ENCODE data around the gene RHOG.
A peak's percentile ranks its signal among the peaks of the same experiment; 100 is the strongest.

RHOG gene

DNA sequence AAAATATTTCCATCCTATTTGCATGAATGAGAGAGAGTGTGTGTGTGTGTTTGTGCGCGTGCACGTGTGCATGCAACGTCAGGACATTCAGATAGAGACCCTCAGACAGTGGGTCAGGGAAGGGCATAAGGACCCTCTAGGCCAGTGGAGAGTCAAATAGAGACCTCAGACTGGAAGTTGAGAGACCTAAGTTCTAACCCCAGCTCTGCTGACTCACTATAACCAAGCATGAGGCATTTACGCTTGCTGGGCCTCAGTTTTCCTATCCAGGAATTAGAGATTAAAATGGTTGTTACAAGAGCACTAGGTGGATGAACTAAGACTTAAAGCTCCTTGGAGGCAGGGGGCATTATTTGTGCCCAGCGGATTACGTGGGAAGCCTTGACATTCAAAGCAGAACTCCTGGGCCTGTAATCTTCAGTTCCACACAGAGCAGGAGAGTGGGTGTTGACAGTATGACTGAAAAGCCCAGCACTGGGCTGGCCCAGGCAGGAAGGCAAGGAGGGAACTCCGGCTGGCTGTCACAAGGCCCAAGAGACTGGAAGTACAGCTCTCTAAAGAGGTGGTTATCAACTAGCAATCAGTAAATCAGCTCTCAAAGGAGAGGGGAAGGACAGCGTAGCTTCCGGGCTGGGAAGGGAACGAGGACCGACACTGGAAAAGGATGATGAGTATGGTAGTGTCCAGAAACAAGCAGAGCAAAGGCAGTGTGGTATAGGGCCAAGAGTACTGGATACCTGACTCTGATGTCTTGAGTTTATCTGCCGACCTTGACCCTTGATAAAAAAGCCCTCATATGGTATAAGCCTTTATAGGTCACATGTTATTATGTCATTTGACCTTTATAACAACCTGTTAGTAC lies 9.2 kb downstream of the RHOG start:
- Histone ChIP-seq H3K9me3 (ENCODE audit: control insufficient read depth, low read depth, low read length) (no peaks in the 10 kb centered on the region), H3K36me3 (ENCODE audit: control insufficient read depth, low read depth, low read length) (peaks cover 10% of the 10 kb centered on the region), H3K4me1 (ENCODE audit: control insufficient read depth, low read depth, low read length) (peaks cover 22% of the 10 kb centered on the region), H3K9ac (ENCODE audit: low read length) (no peak overlapping the region), H3K4me3 (ENCODE audit: low read length) (no peak overlapping the region), H3K27ac (ENCODE audit: low read length) (no peak overlapping the region), H3K27me3 (ENCODE audit: control insufficient read depth, insufficient read depth, low read length) (no peaks in the 10 kb centered on the region)

DNA sequence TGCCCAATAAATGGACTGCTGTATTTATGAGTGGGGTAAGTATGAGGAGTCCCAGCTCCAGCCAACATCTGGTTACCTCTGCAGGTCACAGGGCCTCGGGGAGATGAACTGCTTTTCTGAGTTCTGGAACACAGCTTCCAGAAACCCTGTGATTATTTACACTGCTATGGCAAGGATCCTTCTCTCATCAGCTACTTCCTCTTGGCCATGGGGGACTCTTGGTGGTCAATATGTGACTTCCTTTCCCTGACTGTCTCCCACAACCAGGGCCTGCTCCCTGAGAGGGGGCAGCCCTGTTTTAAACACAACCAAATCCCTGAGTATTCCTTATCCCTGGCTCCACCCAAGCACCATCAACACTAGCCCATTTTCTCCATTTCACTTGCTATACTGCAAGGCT lies 10.0 kb downstream of the RHOG start:
- Histone ChIP-seq H3K27ac (ENCODE audit: low read length) (no peak overlapping the region), H3K27me3 (ENCODE audit: control insufficient read depth, insufficient read depth, low read length) (no peaks in the 10 kb centered on the region), H3K9me3 (ENCODE audit: control insufficient read depth, low read depth, low read length) (no peaks in the 10 kb centered on the region), H3K9ac (ENCODE audit: low read length) (no peak overlapping the region), H3K4me3 (ENCODE audit: low read length) (no peak overlapping the region), H3K36me3 (ENCODE audit: control insufficient read depth, low read depth, low read length) (peaks cover 10% of the 10 kb centered on the region), H3K4me1 (ENCODE audit: control insufficient read depth, low read depth, low read length) (peaks cover 31% of the 10 kb centered on the region)

GRCh38 chr11:3830088-3830487 lies 10.7 kb downstream of the RHOG start:
- H3K4me1 ChIP-seq (ENCODE audit: control insufficient read depth, low read depth, low read length): peaks cover 34% of the 10 kb centered on the region
- no peaks in the 10 kb centered on the region for H3K27me3 ChIP-seq (ENCODE audit: control insufficient read depth, insufficient read depth, low read length)
- no peak overlapping the region for H3K9ac ChIP-seq (ENCODE audit: low read length)
- H3K9me3 ChIP-seq (ENCODE audit: control insufficient read depth, low read depth, low read length): no peaks in the 10 kb centered on the region
- H3K27ac ChIP-seq (ENCODE audit: low read length): no peak overlapping the region
- H3K4me3 ChIP-seq (ENCODE audit: low read length): no peak overlapping the region
- H3K36me3 ChIP-seq (ENCODE audit: control insufficient read depth, low read depth, low read length): peaks cover 10% of the 10 kb centered on the region

DNA sequence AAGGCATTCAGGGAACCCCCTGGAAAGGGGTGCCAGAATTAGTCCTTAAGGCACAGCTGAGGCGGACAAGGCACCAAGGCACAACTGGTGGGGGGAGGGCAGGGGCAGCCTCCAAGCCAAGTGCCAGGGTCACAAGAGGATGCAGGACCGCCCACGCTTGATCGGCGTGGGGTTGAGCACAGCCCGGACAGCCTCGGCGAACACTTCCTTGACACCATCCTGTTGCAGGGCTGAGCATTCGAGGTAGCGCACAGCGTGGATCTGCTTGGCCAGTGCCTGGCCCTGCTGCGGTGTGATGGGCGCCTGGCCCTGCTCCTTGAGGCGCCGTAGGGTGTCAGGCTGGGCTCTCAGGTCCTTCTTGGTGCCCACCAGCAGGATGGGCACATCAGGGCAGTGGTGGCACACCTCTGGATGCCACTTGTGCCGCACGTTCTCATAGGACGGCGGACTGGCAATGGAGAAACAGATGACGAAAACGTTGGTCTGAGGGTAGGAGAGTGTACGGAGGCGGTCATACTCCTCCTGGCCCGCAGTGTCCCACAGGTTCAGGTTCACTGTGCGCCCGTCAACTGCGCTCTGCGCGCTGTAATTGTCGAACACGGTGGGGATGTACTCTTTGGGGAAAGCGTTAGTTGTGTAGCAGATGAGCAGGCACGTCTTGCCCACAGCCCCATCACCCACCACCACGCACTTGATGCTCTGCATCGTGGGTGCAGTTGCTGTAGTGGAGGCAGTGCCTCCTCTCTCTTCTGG lies 13.1 kb downstream of the RHOG start:
- Histone ChIP-seq H3K4me3 (ENCODE audit: low read length) (no peak overlapping the region), H3K36me3 (ENCODE audit: control insufficient read depth, low read depth, low read length) (peaks cover 10% of the 10 kb centered on the region), H3K9ac (ENCODE audit: low read length) (no peak overlapping the region), H3K9me3 (ENCODE audit: control insufficient read depth, low read depth, low read length) (no peaks in the 10 kb centered on the region), H3K27me3 (ENCODE audit: control insufficient read depth, insufficient read depth, low read length) (no peaks in the 10 kb centered on the region), H3K27ac (ENCODE audit: low read length) (no peak overlapping the region), H3K4me1 (ENCODE audit: control insufficient read depth, low read depth, low read length) (peaks cover 25% of the 10 kb centered on the region)

- peaks cover 6% of the 10 kb centered on the region for H3K36me3 ChIP-seq (ENCODE audit: control insufficient read depth, low read depth, low read length)
- no peak overlapping the region for H3K9ac ChIP-seq (ENCODE audit: low read length)
Measured at GRCh38 chr11:3826721-3827120, 14.0 kb downstream of the RHOG start.

GRCh38 chr11:3825473-3826154 lies 15.1 kb downstream of the RHOG start:
- H3K36me3 ChIP-seq (ENCODE audit: control insufficient read depth, low read depth, low read length): peaks cover 6% of the 10 kb centered on the region
- no peaks in the 10 kb centered on the region for H3K27me3 ChIP-seq (ENCODE audit: control insufficient read depth, insufficient read depth, low read length)

More at GRCh38 chr11:3826721-3827120, 14.0 kb downstream of the RHOG start:
- peak overlapping the region; percentile 7 for H3K4me3 ChIP-seq (ENCODE audit: low read length)
- no peaks in the 10 kb centered on the region for H3K9me3 ChIP-seq (ENCODE audit: control insufficient read depth, low read depth, low read length)
- no peaks in the 10 kb centered on the region for H3K27me3 ChIP-seq (ENCODE audit: control insufficient read depth, insufficient read depth, low read length)
- H3K27ac ChIP-seq (ENCODE audit: low read length): no peak overlapping the region
- peaks cover 25% of the 10 kb centered on the region for H3K4me1 ChIP-seq (ENCODE audit: control insufficient read depth, low read depth, low read length)

GRCh38 chr11:3824714-3825472 lies 15.9 kb downstream of the RHOG start:
- Histone ChIP-seq H3K36me3 (ENCODE audit: control insufficient read depth, low read depth, low read length) (peaks cover 6% of the 10 kb centered on the region), H3K27me3 (ENCODE audit: control insufficient read depth, insufficient read depth, low read length) (no peaks in the 10 kb centered on the region), H3K27ac (ENCODE audit: low read length) (no peak overlapping the region), H3K4me3 (ENCODE audit: low read length) (no peak overlapping the region), H3K9ac (ENCODE audit: low read length) (no peak overlapping the region), H3K9me3 (ENCODE audit: control insufficient read depth, low read depth, low read length) (no peaks in the 10 kb centered on the region), H3K4me1 (ENCODE audit: control insufficient read depth, low read depth, low read length) (peaks cover 25% of the 10 kb centered on the region)

More at GRCh38 chr11:3825473-3826154, 15.1 kb downstream of the RHOG start:
- Histone ChIP-seq H3K4me1 (ENCODE audit: control insufficient read depth, low read depth, low read length) (peaks cover 25% of the 10 kb centered on the region), H3K4me3 (ENCODE audit: low read length) (no peak overlapping the region), H3K9ac (ENCODE audit: low read length) (no peak overlapping the region), H3K9me3 (ENCODE audit: control insufficient read depth, low read depth, low read length) (no peaks in the 10 kb centered on the region), H3K27ac (ENCODE audit: low read length) (no peak overlapping the region)

- H3K27ac ChIP-seq (ENCODE audit: low read length): no peak overlapping the region
Measured at GRCh38 chr11:3823762-3824506, 16.8 kb downstream of the RHOG start.

DNA sequence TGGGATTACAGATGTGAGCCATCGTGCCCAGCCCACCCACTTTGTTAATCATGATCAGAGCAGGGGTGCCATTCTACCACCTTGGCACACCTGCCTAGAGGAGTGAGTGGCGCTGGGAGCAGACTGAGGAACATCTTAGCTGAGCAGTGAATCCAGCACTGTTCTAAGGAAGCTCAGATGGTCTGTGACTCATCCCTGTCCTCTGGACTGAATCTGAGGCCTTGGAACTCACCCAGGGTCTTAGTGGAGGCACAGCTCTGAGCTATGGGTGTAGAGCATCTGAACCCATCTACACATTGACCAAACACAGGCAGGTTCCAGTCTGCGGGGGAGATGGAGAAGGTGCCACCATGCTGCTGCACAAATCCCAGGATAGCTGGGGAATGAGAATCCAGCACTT lies 17.5 kb downstream of the RHOG start:
- Histone ChIP-seq H3K27me3 (ENCODE audit: control insufficient read depth, insufficient read depth, low read length) (no peaks in the 10 kb centered on the region), H3K9me3 (ENCODE audit: control insufficient read depth, low read depth, low read length) (no peaks in the 10 kb centered on the region), H3K9ac (ENCODE audit: low read length) (no peak overlapping the region), H3K36me3 (ENCODE audit: control insufficient read depth, low read depth, low read length) (peaks cover 6% of the 10 kb centered on the region), H3K4me3 (ENCODE audit: low read length) (no peak overlapping the region), H3K27ac (ENCODE audit: low read length) (no peak overlapping the region), H3K4me1 (ENCODE audit: control insufficient read depth, low read depth, low read length) (peaks cover 25% of the 10 kb centered on the region)

More at GRCh38 chr11:3823762-3824506, 16.8 kb downstream of the RHOG start:
- Histone ChIP-seq H3K36me3 (ENCODE audit: control insufficient read depth, low read depth, low read length) (peaks cover 6% of the 10 kb centered on the region), H3K9ac (ENCODE audit: low read length) (no peak overlapping the region), H3K4me1 (ENCODE audit: control insufficient read depth, low read depth, low read length) (peaks cover 25% of the 10 kb centered on the region), H3K4me3 (ENCODE audit: low read length) (no peak overlapping the region), H3K27me3 (ENCODE audit: control insufficient read depth, insufficient read depth, low read length) (no peaks in the 10 kb centered on the region), H3K9me3 (ENCODE audit: control insufficient read depth, low read depth, low read length) (no peaks in the 10 kb centered on the region)

DNA sequence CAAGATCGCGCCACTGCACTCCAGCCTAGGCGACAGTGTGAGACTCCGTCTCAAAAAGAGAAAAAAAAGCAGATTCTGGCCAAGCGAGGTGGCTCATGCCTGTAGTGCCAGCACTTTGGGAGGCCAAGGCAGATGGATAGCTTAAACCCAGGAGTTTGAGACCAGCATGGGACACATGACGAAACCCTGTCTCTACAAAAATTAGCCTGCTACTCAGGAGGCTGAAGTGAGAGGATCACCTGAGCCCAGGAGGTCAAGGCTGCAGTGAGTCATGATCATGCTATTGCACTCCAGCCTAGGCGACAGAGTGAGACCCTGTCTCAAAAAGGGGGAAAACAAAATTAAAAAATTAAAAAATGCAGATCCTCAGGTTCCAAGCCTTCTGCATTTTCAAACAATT lies 18.4 kb downstream of the RHOG start:
- H3K4me1 ChIP-seq (ENCODE audit: control insufficient read depth, low read depth, low read length): peaks cover 20% of the 10 kb centered on the region
- no peaks in the 10 kb centered on the region for H3K36me3 ChIP-seq (ENCODE audit: control insufficient read depth, low read depth, low read length)
- H3K9me3 ChIP-seq (ENCODE audit: control insufficient read depth, low read depth, low read length): no peaks in the 10 kb centered on the region
- H3K9ac ChIP-seq (ENCODE audit: low read length): no peak overlapping the region
- H3K27me3 ChIP-seq (ENCODE audit: control insufficient read depth, insufficient read depth, low read length): no peaks in the 10 kb centered on the region
- H3K4me3 ChIP-seq (ENCODE audit: low read length): no peak overlapping the region
- H3K27ac ChIP-seq (ENCODE audit: low read length): no peak overlapping the region

Data from iPS-18a (cell line).